PC-3 (cell line): Measurements from ENCODE around the gene ERCC5. TPM values are rescaled to one million over a fixed set of nuclear protein-coding genes. Genes with fewer than 3 reads are reported as not detected.

ENCODE experiments used
- ATAC-seq: fragments of 200-7000 bp; cut with Tn5 transposase; 2 replicates; pipeline ENCODE4 v1.9.1; 2020; ENCODE audit warnings: mild to moderate bottlenecking, moderate library complexity
- BruUV-seq: library from RNA; stranded (reverse); fragments of 400-500 nt; replicated peaks from 2 replicates; lab custom pipeline; 2021; lab: Mats Ljungman, UMichigan
- CTCF ChIA-PET: fragments of 300-600 bp; sonication (Branson Sonifier 250); formaldehyde crosslinking; loops from one replicate; lab custom pipeline; 2022; ENCODE audit warnings: antibody characterized with exemption; lab: Charles Lee
- POLR2A ChIA-PET: fragments of 300-600 bp; sonication (Branson Sonifier 250); formaldehyde crosslinking; loops from one replicate; lab custom pipeline; 2022; ENCODE audit warnings: antibody characterized with exemption; ENCODE audit not compliant: unreplicated experiment; lab: Charles Lee
- DNase-seq: peaks from one replicate; pipeline ENCODE4 v3.0.0-alpha.2; 2015
- H2AFZ ChIP-seq: fragments of 300-600 bp; sonication (generic); 2 replicates; pipeline ENCODE4 v1.6.0; 2016; ENCODE audit warnings: antibody characterized with exemption, low read length
- H3F3A ChIP-seq: fragments of 300-600 bp; sonication (generic); one replicate; pipeline ENCODE4 v1.6.0; 2017; ENCODE audit warnings: antibody characterized with exemption, low read length, control low read depth, mild to moderate bottlenecking; ENCODE audit not compliant: unreplicated experiment
- H3K27ac ChIP-seq: fragments of 300-600 bp; sonication (generic); 2 replicates; pipeline ENCODE4 v1.5.1; 2016; ENCODE audit warnings: mild to moderate bottlenecking, low read length
- H3K27me3 ChIP-seq: fragments of 300-600 bp; sonication (generic); 2 replicates; pipeline ENCODE4 v1.6.1; 2016; ENCODE audit warnings: low read length, mixed read lengths
- H3K36me3 ChIP-seq: fragments of 300-600 bp; sonication (generic); 2 replicates; pipeline ENCODE4 v1.6.1; 2016; ENCODE audit warnings: low read depth, mixed run types, low read length, mixed read lengths
- H3K4me1 ChIP-seq: fragments of 300-600 bp; sonication (generic); 2 replicates; pipeline ENCODE4 v1.5.1; 2016; ENCODE audit warnings: low read length; ENCODE audit not compliant: insufficient read depth
- H3K4me2 ChIP-seq: fragments of 300-600 bp; sonication (generic); 2 replicates; pipeline ENCODE4 v1.6.0; 2016; ENCODE audit warnings: low read length
- H3K4me3 ChIP-seq: fragments of 300-600 bp; sonication (generic); 2 replicates; pipeline ENCODE4 v1.5.1; 2016; ENCODE audit warnings: mild to moderate bottlenecking, low read length, mixed read lengths
- H3K79me2 ChIP-seq: fragments of 300-600 bp; sonication (generic); 2 replicates; pipeline ENCODE4 v1.6.1; 2017; ENCODE audit warnings: low read length, mixed read lengths
- H3K9ac ChIP-seq: fragments of 300-600 bp; sonication (generic); 2 replicates; pipeline ENCODE4 v1.6.0; 2016; ENCODE audit warnings: mild to moderate bottlenecking, low read length
- H3K9me2 ChIP-seq: fragments of 300-600 bp; sonication (generic); replicated peaks from 2 replicates; pipeline ENCODE4 v1.6.1; 2016; ENCODE audit warnings: mixed run types, low read length, mixed read lengths
- H3K9me3 ChIP-seq: fragments of 300-600 bp; sonication (generic); 2 replicates; pipeline ENCODE4 v1.6.1; 2016; ENCODE audit warnings: low read length, mixed read lengths
- H4K20me1 ChIP-seq: fragments of 300-600 bp; sonication (generic); 2 replicates; pipeline ENCODE4 v1.6.1; 2016; ENCODE audit warnings: low read length, mixed read lengths
- EZH2 ChIP-seq: fragments of 300-600 bp; sonication (generic); IDR thresholded peaks from one replicate; pipeline ENCODE4 v1.6.1; 2017; ENCODE audit warnings: antibody characterized with exemption, mild to moderate bottlenecking, low read length; ENCODE audit not compliant: unreplicated experiment
- EZH2phosphoT487 ChIP-seq: fragments of 300-600 bp; sonication (generic); IDR thresholded peaks from 2 replicates; pipeline ENCODE4 v1.6.1; 2018; ENCODE audit warnings: mild to moderate bottlenecking, antibody characterized with exemption, low read length, borderline replicate concordance
- intact Hi-C: fragments of 100-400 bp; cut with micrococcal nuclease; formaldehyde crosslinking; loops from 2 replicates; pipeline ENCODE4 v1.9.0; 2023
- total RNA-seq: library from RNA; depleted of rRNA; stranded (reverse); fragments of >200 nt; gene quantifications from 2 replicates; pipeline ENCODE4 v1.2.3, GENCODE V29; 2014
- TF ChIP-seq, protein P1 (sequence below): fragments of 300-600 bp; sonication (generic); conservative IDR thresholded peaks from 2 replicates; pipeline ENCODE4 v1.5.1; 2017; ENCODE audit warnings: antibody characterized with exemption, low read depth, mild to moderate bottlenecking, low read length

ERCC5 gene
- total RNA-seq, 1 experiment from 2014 or later, result 19.3 TPM

- Histone ChIP-seq H3K9me2 (no peaks in the 10 kb centered on the region), H3K79me2 (peaks cover 32% of the 10 kb centered on the region), H3K9me3 (no peaks in the 10 kb centered on the region), H3K9ac (peak overlapping the region; percentile 82), H3K27ac (peak overlapping the region; percentile 74), H3K36me3 (no peaks in the 10 kb centered on the region), H2AFZ (peak overlapping the region; percentile 93), H3K4me1 (0 out of 2 replicates have a peak, but pooled peaks cover 6% of the 10 kb centered on the region), H3K27me3 (no peaks in the 10 kb centered on the region), H4K20me1 (no peaks in the 10 kb centered on the region), H3K4me3 (peak overlapping the region; percentile 95), H3K4me2 (peak overlapping the region; percentile 89), H3F3A (no peaks in the 10 kb centered on the region)
- intact Hi-C loops, result loop anchor here (1.0 kb wide), 6 partner anchors 48 to 266 kb away; partner anchors contain the start of genes POGLUT2, TEX30 and TPP2
- TF ChIP-seq EZH2 (no peak), EZH2phosphoT487 (no peak)
- TF ChIP-seq, protein P1, sequence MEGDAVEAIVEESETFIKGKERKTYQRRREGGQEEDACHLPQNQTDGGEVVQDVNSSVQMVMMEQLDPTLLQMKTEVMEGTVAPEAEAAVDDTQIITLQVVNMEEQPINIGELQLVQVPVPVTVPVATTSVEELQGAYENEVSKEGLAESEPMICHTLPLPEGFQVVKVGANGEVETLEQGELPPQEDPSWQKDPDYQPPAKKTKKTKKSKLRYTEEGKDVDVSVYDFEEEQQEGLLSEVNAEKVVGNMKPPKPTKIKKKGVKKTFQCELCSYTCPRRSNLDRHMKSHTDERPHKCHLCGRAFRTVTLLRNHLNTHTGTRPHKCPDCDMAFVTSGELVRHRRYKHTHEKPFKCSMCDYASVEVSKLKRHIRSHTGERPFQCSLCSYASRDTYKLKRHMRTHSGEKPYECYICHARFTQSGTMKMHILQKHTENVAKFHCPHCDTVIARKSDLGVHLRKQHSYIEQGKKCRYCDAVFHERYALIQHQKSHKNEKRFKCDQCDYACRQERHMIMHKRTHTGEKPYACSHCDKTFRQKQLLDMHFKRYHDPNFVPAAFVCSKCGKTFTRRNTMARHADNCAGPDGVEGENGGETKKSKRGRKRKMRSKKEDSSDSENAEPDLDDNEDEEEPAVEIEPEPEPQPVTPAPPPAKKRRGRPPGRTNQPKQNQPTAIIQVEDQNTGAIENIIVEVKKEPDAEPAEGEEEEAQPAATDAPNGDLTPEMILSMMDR, result no peak
- CTCF ChIA-PET, result no interaction called here
- POLR2A ChIA-PET, result interaction anchor here (0.5 to 0.9 kb wide), 2 partner anchors 250 to 275 kb away, joined by 3 to 6 read pairs; no protein-coding TSS in a partner anchor
- DNase-seq, result peak; percentile 34
- peak; percentile 42 for ATAC-seq
- BruUV-seq, result no TSS peak
Measured at GRCh38 chr13:102846261-102847015, 606 bp downstream of the ERCC5 start.

- no peak overlapping the region for H3K27ac ChIP-seq
- peak; percentile 26 for DNase-seq
- peak overlapping the region; percentile 93 for H2AFZ ChIP-seq
- TF ChIP-seq, protein P1, result peak; percentile 71
- TF ChIP-seq EZH2phosphoT487, result no peak
- H3K4me2 ChIP-seq, result peak overlapping the region; percentile 89
- intact Hi-C loops, result loop anchor here (1.0 kb wide), 5 partner anchors 13 to 267 kb away; partner anchors contain the start of gene POGLUT2
- H3K27me3 ChIP-seq, result no peaks in the 10 kb centered on the region
- H3K36me3 ChIP-seq, result no peaks in the 10 kb centered on the region
- H3K4me1 ChIP-seq, result 0 out of 2 replicates have a peak, but pooled peaks cover 6% of the 10 kb centered on the region
- POLR2A ChIA-PET, result no interaction called here
- no peaks in the 10 kb centered on the region for H3K9me2 ChIP-seq
- H4K20me1 ChIP-seq, result no peaks in the 10 kb centered on the region
- H3K9ac ChIP-seq, result peak overlapping the region; percentile 82
- H3K79me2 ChIP-seq, result peaks cover 32% of the 10 kb centered on the region
- BruUV-seq, result no TSS peak
- H3F3A ChIP-seq, result no peaks in the 10 kb centered on the region
- H3K9me3 ChIP-seq, result no peaks in the 10 kb centered on the region
- ATAC-seq, result no peak
- peak overlapping the region; percentile 95 for H3K4me3 ChIP-seq
- CTCF ChIA-PET, result no interaction called here
Measured at GRCh38 chr13:102847272-102848234, 1.7 kb downstream of the ERCC5 start.
